ENCODE measurements around the gene VSIG2. TPM values are rescaled to one million over a fixed set of nuclear protein-coding genes. Genes with fewer than 3 reads are reported as not detected.
A peak's percentile ranks its signal among the peaks of the same experiment; 100 is the strongest.

The VSIG2 gene
- total RNA-seq, 1 experiment from 2014 or later: not detected

GRCh38 chr11:124762624-124763155 is 10.6 kb upstream of the VSIG2 start:
- Mint-ChIP-seq H3K27me3 (ENCODE audit: unreplicated experiment) (no peaks in the 10 kb centered on the region), H3K4me1 (ENCODE audit: low read depth, unreplicated experiment) (peaks cover 8% of the 10 kb centered on the region), H3K27ac (ENCODE audit: unreplicated experiment) (no peak overlapping the region), H3K36me3 (ENCODE audit: insufficient read depth, unreplicated experiment) (peaks cover 16% of the 10 kb centered on the region), H3K9me3 (ENCODE audit: low read depth, unreplicated experiment) (no peaks in the 10 kb centered on the region), H3K4me3 (ENCODE audit: low read depth, unreplicated experiment) (peak overlapping the region; percentile 72)
- intact Hi-C loops (cut with micrococcal nuclease; ENCODE audit: unreplicated experiment): loop anchor here (1.0 to 5.0 kb wide), 3 partner anchors 16 to 93 kb away; no protein-coding TSS in a partner anchor
- CTCF ChIA-PET: interaction anchor here (0.6 to 3.0 kb wide), 4 partner anchors 16 to 93 kb away, joined by 6 to 16 read pairs (median 10); no protein-coding TSS in a partner anchor
- BruUV-seq (replicated peaks): no TSS peak
- TF ChIP-seq CTCF (IDR thresholded peaks at IDR 0.05; ENCODE audit: unreplicated experiment): no peak
- DNase-seq: no peak

DNA sequence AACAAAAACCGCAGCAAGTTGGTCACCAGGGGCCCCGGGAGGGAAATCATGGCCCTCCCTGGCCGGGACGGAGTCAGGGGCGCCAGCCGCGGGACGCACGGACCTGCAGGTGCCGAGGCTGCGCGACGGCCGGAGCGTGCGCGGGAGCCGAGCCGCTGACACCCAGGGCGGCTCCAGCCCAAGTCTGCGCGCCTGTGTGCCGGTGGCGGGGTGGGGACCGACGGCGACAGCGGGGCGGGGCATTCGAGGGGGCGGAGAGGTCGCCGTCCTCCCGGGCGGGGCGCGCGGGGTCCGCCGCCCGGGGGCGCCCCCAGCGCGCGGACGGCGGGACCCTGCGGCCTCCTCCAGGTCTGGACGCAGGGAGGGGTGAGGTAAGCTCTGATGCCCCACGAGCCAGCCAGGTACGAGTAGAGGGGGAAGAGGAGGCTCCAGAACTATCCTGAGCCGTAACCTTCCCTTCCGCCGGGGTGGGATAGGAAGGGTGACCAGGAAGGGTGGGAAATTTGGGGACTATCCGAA is 10.1 kb upstream of the VSIG2 start, which contains the start of gene ESAM:
ESAM (minus strand) TSS at position 186 of the 519 bp plus-strand sequence; CDS start at position 50, 136 bp downstream.
- H3K9me3 Mint-ChIP-seq (ENCODE audit: low read depth, unreplicated experiment): no peaks in the 10 kb centered on the region
- H3K27ac Mint-ChIP-seq (ENCODE audit: unreplicated experiment): no peak within 1 kb of the TSS
- CTCF ChIA-PET: interaction anchor here (2.9 to 3.0 kb wide), 2 partner anchors 16 to 93 kb away, joined by 13 to 16 read pairs; no protein-coding TSS in a partner anchor
- peaks cover 8% of the 10 kb centered on the region for H3K4me1 Mint-ChIP-seq (ENCODE audit: low read depth, unreplicated experiment)
- TF ChIP-seq CTCF (IDR thresholded peaks at IDR 0.05; ENCODE audit: unreplicated experiment): no peak
- no peaks in the 10 kb centered on the region for H3K27me3 Mint-ChIP-seq (ENCODE audit: unreplicated experiment)
- BruUV-seq (replicated peaks): no TSS peak
- intact Hi-C loops (cut with micrococcal nuclease; ENCODE audit: unreplicated experiment): loop anchor here (2.0 to 5.0 kb wide), 2 partner anchors 15 to 35 kb away; no protein-coding TSS in a partner anchor
- peak; percentile 64 for DNase-seq
- peaks cover 16% of the 10 kb centered on the region for H3K36me3 Mint-ChIP-seq (ENCODE audit: insufficient read depth, unreplicated experiment)
- peak within 1 kb of the TSS; percentile 72 for H3K4me3 Mint-ChIP-seq (ENCODE audit: low read depth, unreplicated experiment)

DNA sequence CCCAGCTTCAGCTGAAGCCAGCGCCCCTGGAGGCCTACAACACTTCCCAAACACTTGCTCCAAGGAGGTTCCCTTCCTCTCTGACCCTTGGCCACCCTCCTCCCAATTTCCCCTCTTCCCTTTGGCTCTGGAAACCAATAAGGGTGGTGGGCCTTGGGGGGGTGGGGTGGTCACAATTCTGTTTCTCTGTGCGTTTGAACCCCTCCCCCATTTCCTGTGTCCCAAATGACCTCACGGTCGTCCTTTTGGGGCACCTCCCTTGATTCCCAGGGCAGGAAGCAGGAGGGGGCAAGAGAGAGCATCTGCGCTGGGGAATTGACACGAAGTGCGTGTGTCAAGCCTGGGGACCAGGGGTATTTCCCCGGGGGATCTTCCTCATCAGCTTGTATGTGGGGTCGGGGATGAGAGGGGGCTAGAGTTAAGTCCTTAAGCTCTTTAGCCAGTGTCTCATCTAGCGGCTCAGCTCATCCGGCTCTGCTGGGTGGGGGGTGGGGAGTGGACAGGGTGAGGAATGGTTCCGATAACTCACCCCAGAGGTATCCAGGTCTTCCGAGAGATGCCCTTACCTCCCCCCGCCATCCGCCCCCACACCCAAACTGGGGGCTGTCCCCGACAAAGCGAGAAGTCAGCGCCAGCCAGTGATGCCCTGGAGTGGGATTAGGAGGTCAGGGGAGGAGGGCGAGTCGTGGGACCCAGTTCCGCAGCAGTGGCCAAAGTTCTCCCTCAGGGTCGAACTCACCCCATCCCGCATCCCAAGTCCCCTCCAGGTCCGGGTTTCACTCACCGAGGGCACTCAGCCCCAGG is 9.4 kb upstream of the VSIG2 start:
- Mint-ChIP-seq H3K4me1 (ENCODE audit: low read depth, unreplicated experiment) (peaks cover 8% of the 10 kb centered on the region), H3K4me3 (ENCODE audit: low read depth, unreplicated experiment) (peak overlapping the region; percentile 72), H3K9me3 (ENCODE audit: low read depth, unreplicated experiment) (no peaks in the 10 kb centered on the region), H3K36me3 (ENCODE audit: insufficient read depth, unreplicated experiment) (peaks cover 16% of the 10 kb centered on the region), H3K27ac (ENCODE audit: unreplicated experiment) (no peak overlapping the region), H3K27me3 (ENCODE audit: unreplicated experiment) (no peaks in the 10 kb centered on the region)
- CTCF ChIA-PET: interaction anchor here (2.9 to 3.0 kb wide), 2 partner anchors 15 to 92 kb away, joined by 13 to 16 read pairs; no protein-coding TSS in a partner anchor
- BruUV-seq (replicated peaks): no TSS peak
- intact Hi-C loops (cut with micrococcal nuclease; ENCODE audit: unreplicated experiment): loop anchor here (2.0 to 5.0 kb wide), 2 partner anchors 15 to 36 kb away; no protein-coding TSS in a partner anchor
- DNase-seq: no peak
- TF ChIP-seq CTCF (IDR thresholded peaks at IDR 0.05; ENCODE audit: unreplicated experiment): no peak

DNA sequence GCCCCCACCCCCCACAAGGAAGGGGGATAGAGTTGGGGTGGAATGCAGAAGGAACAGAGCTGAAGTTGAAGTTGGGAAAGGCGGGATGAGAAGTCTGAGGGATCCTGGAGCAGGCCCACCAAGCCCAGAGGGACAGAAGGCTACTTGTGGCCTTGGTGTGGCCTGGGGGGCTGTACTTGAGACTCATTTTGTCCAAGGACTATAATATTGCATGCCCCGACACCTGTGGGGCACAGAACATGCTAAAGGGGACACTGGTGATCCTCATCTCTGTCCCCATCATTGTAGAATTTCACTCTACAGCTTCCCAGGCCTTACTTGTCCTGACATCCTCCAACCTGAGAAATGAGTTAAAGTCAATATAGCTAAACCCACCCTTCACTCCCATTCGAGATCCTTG is 8.8 kb upstream of the VSIG2 start:
- DNase-seq: no peak
- intact Hi-C loops (cut with micrococcal nuclease; ENCODE audit: unreplicated experiment): loop anchor here (5.0 kb wide), 1 partner anchor 36 kb away; no protein-coding TSS in a partner anchor
- Mint-ChIP-seq H3K27ac (ENCODE audit: unreplicated experiment) (no peak overlapping the region), H3K4me3 (ENCODE audit: low read depth, unreplicated experiment) (no peak overlapping the region), H3K27me3 (ENCODE audit: unreplicated experiment) (no peaks in the 10 kb centered on the region), H3K4me1 (ENCODE audit: low read depth, unreplicated experiment) (peaks cover 8% of the 10 kb centered on the region), H3K9me3 (ENCODE audit: low read depth, unreplicated experiment) (no peaks in the 10 kb centered on the region), H3K36me3 (ENCODE audit: insufficient read depth, unreplicated experiment) (peaks cover 16% of the 10 kb centered on the region)
- CTCF ChIA-PET: interaction anchor here (2.9 kb wide), 1 partner anchor 14 kb away, joined by 13 read pairs; no protein-coding TSS in a partner anchor
- no TSS peak for BruUV-seq (replicated peaks)
- TF ChIP-seq CTCF (IDR thresholded peaks at IDR 0.05; ENCODE audit: unreplicated experiment): no peak
